ENCODE measurements around the gene SNRPA. TPM values are rescaled to one million over a fixed set of nuclear protein-coding genes. Genes with fewer than 3 reads are reported as not detected.

SNRPA gene
- total and polyA plus RNA-seq, 2 of the 8 experiments (the other 6 are each of a cell fraction or from before 2014, with no cell fraction given): 201 to 202 TPM

GRCh38 chr19:40781140-40781539 is 30.1 kb downstream of the SNRPA start:
- H2BK120ac ChIP-seq (replicated peaks; ENCODE audit: low read depth, low read length): no peak overlapping the region
- ChIA-PET CTCF (ENCODE audit: partially characterized antibody) (interaction anchor here (0.6 kb wide), 1 partner anchor 317 kb away, joined by 3 read pairs; no protein-coding TSS in a partner anchor), POLR2A (ENCODE audit: partially characterized antibody) (interaction anchor here (0.6 to 11.2 kb wide), 4 partner anchors 9 to 345 kb away, joined by 3 to 218 read pairs (median 4); partner anchors contain the start of gene EGLN2)
- H2AFZ ChIP-seq (ENCODE audit: low read length): no peak overlapping the region
- H4K91ac ChIP-seq (replicated peaks; ENCODE audit: insufficient read length, low read length): no peak overlapping the region
- H4K20me1 ChIP-seq (replicated peaks in 1 of 2; ENCODE audit: control insufficient read depth in 1 of 2, insufficient read depth in 2 of 2, low read length in 2 of 2): no peaks in the 10 kb centered on the region
- no peak overlapping the region for H3K27ac ChIP-seq (ENCODE audit: low read depth, low read length)
- no peak overlapping the region for H4K8ac ChIP-seq (ENCODE audit: extremely low read depth, insufficient read depth, low read length)
- peaks cover 8% of the 10 kb centered on the region; the same call in 1 of the 2 replicates for H3K23me2 ChIP-seq (ENCODE audit: low read depth, low read length)
- no peak for DNase-seq (ENCODE audit: low read depth in 1 of 2, low spot score in 2 of 2)
- no peak overlapping the region for H4K5ac ChIP-seq (ENCODE audit: insufficient read length, low read depth, low read length)
- H3K18ac ChIP-seq (ENCODE audit: extremely low read depth, low read length): no peak overlapping the region
- no peaks in the 10 kb centered on the region for H3K79me1 ChIP-seq (ENCODE audit: low read depth, low read length)
- no peak overlapping the region for H2BK5ac ChIP-seq (ENCODE audit: low read depth, low read length)
- no peak overlapping the region for H3K9ac ChIP-seq (replicated peaks in 1 of 4; ENCODE audit: extremely low read depth in 1 of 4, low read depth in 3 of 4, low read length in 3 of 4)
- H3K4me1 ChIP-seq (replicated peaks in 1 of 4; ENCODE audit: control insufficient read depth in 3 of 4, insufficient read depth in 4 of 4, low read length in 3 of 4): peaks cover 0 to 8% (median 6%) of the 10 kb centered on the region in 4 experiments; a peak in 6 of 7 replicates
- no peak overlapping the region for H3K56ac ChIP-seq (replicated peaks; ENCODE audit: insufficient read length, low read depth, low read length)
- H3K23ac ChIP-seq (ENCODE audit: insufficient read length): no peak overlapping the region
- no peak overlapping the region for H3K4me2 ChIP-seq (ENCODE audit: insufficient read depth in 1 of 2, low read depth in 2 of 2, low read length in 2 of 2)
- WGBS, 2 experiments (ENCODE audit: extremely low coverage in 1 of 2, insufficient coverage in 1 of 2, insufficient read length in 1 of 2, insufficient replicate concordance in 2 of 2, low coverage in 1 of 2, low lambda C conversion rate in 2 of 2, missing lambda C conversion rate in 1 of 2): 88% methylated on average over 5 of the region's 7 CpGs; no CpG with 5 or more reads in 1 of the 2 experiments
- no peak overlapping the region for H3K4ac ChIP-seq (replicated peaks; ENCODE audit: insufficient read length, low read depth, low read length)
- H3K14ac ChIP-seq (ENCODE audit: insufficient read length): no peak overlapping the region
- no peak overlapping the region for H2BK15ac ChIP-seq (ENCODE audit: low read length)
- H3K27me3 ChIP-seq (replicated peaks in 1 of 4; ENCODE audit: control insufficient read depth in 3 of 4, extremely low read depth in 1 of 4, insufficient read depth in 3 of 4, low read length in 3 of 4): no peaks in the 10 kb centered on the region
- H2BK20ac ChIP-seq (ENCODE audit: low read length): no peak overlapping the region; the same call in 1 of the 2 replicates
- no peak overlapping the region for H3K4me3 ChIP-seq (ENCODE audit: extremely low read depth in 1 of 4, insufficient read depth in 2 of 4, low read depth in 3 of 4, low read length in 4 of 4)
- H3K79me2 ChIP-seq (ENCODE audit: control insufficient read depth in 1 of 2, insufficient read depth in 2 of 2, low read length in 2 of 2): no peaks in the 10 kb centered on the region
- no peak for FAIRE-seq
- H2AK5ac ChIP-seq (ENCODE audit: low read depth, low read length): no peak overlapping the region
- TF ChIP-seq ATF3 (IDR thresholded peaks at IDR 0.05; ENCODE audit: insufficient read depth, low read depth, low read length) (no peak), JUN (IDR thresholded peaks at IDR 0.05; ENCODE audit: low read depth, low read length) (no peak), TEAD4 (IDR thresholded peaks at IDR 0.05; ENCODE audit: low read depth, low read length) (no peak), CBX8 (IDR thresholded peaks at IDR 0.05; ENCODE audit: borderline replicate concordance, low read depth, low read length) (no peak)
- no peak overlapping the region for H2BK12ac ChIP-seq (ENCODE audit: low read depth, low read length)
- H3K9me3 ChIP-seq (ENCODE audit: insufficient read depth in 2 of 2, low read depth in 1 of 2, low read length in 1 of 2): no peaks in the 10 kb centered on the region
- no peaks in the 10 kb centered on the region for H3K36me3 ChIP-seq (ENCODE audit: control insufficient read depth in 2 of 4, insufficient read depth in 4 of 4, low read length in 3 of 4)

All from H1 (cell line).